ENCODE data around the gene ATP6V0B. TPM values are rescaled to one million over a fixed set of nuclear protein-coding genes. Genes with fewer than 3 reads are reported as not detected.
A peak's percentile ranks its signal among the peaks of the same experiment; 100 is the strongest.

ATP6V0B gene
- total and polyA plus RNA-seq, 9 of the 15 experiments (the other 6 are each of a cell fraction or from before 2014, with no cell fraction given) = 137 to 328 (median 220) TPM

DNA sequence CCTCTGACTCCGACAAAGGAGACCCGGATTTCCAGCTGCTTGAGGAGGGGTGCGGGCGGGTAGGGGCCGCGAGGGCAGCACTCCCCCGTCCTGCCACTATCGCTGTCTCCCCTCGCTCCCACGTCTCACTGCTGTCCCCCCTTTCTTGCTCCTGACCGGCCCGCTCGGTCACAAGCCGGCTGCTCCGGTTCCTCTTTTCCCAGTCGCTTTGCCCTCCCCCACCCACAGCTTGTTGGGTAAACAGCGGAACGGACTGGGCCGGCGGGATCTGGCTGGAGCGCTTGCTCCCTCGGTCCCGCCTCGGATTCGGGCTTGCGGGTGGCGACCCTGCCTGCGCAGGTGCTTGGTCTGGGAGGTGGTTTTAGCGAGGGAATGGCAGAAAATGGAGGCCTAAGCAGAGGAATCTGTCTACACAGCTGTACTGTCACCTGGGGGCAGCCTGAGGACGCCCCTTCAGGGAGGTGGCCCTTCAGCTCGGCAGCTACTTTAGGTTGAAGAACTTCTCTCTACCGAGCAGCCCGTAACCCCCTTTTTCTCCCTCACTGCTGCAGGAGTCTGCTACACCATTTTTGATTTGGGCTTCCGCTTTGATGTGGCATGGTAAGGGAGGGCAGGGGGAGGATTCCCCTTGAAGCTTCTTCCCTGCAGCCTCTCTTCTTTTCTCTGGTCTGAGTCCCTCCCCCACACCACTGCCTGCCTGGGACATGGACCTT lies 645 bp downstream of the ATP6V0B start (continued):
- TF ChIP-seq, protein P1, sequence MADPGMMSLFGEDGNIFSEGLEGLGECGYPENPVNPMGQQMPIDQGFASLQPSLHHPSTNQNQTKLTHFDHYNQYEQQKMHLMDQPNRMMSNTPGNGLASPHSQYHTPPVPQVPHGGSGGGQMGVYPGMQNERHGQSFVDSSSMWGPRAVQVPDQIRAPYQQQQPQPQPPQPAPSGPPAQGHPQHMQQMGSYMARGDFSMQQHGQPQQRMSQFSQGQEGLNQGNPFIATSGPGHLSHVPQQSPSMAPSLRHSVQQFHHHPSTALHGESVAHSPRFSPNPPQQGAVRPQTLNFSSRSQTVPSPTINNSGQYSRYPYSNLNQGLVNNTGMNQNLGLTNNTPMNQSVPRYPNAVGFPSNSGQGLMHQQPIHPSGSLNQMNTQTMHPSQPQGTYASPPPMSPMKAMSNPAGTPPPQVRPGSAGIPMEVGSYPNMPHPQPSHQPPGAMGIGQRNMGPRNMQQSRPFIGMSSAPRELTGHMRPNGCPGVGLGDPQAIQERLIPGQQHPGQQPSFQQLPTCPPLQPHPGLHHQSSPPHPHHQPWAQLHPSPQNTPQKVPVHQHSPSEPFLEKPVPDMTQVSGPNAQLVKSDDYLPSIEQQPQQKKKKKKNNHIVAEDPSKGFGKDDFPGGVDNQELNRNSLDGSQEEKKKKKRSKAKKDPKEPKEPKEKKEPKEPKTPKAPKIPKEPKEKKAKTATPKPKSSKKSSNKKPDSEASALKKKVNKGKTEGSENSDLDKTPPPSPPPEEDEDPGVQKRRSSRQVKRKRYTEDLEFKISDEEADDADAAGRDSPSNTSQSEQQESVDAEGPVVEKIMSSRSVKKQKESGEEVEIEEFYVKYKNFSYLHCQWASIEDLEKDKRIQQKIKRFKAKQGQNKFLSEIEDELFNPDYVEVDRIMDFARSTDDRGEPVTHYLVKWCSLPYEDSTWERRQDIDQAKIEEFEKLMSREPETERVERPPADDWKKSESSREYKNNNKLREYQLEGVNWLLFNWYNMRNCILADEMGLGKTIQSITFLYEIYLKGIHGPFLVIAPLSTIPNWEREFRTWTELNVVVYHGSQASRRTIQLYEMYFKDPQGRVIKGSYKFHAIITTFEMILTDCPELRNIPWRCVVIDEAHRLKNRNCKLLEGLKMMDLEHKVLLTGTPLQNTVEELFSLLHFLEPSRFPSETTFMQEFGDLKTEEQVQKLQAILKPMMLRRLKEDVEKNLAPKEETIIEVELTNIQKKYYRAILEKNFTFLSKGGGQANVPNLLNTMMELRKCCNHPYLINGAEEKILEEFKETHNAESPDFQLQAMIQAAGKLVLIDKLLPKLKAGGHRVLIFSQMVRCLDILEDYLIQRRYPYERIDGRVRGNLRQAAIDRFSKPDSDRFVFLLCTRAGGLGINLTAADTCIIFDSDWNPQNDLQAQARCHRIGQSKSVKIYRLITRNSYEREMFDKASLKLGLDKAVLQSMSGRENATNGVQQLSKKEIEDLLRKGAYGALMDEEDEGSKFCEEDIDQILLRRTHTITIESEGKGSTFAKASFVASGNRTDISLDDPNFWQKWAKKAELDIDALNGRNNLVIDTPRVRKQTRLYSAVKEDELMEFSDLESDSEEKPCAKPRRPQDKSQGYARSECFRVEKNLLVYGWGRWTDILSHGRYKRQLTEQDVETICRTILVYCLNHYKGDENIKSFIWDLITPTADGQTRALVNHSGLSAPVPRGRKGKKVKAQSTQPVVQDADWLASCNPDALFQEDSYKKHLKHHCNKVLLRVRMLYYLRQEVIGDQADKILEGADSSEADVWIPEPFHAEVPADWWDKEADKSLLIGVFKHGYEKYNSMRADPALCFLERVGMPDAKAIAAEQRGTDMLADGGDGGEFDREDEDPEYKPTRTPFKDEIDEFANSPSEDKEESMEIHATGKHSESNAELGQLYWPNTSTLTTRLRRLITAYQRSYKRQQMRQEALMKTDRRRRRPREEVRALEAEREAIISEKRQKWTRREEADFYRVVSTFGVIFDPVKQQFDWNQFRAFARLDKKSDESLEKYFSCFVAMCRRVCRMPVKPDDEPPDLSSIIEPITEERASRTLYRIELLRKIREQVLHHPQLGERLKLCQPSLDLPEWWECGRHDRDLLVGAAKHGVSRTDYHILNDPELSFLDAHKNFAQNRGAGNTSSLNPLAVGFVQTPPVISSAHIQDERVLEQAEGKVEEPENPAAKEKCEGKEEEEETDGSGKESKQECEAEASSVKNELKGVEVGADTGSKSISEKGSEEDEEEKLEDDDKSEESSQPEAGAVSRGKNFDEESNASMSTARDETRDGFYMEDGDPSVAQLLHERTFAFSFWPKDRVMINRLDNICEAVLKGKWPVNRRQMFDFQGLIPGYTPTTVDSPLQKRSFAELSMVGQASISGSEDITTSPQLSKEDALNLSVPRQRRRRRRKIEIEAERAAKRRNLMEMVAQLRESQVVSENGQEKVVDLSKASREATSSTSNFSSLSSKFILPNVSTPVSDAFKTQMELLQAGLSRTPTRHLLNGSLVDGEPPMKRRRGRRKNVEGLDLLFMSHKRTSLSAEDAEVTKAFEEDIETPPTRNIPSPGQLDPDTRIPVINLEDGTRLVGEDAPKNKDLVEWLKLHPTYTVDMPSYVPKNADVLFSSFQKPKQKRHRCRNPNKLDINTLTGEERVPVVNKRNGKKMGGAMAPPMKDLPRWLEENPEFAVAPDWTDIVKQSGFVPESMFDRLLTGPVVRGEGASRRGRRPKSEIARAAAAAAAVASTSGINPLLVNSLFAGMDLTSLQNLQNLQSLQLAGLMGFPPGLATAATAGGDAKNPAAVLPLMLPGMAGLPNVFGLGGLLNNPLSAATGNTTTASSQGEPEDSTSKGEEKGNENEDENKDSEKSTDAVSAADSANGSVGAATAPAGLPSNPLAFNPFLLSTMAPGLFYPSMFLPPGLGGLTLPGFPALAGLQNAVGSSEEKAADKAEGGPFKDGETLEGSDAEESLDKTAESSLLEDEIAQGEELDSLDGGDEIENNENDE (IDR thresholded peaks at IDR 0.05; ENCODE audit: low read depth, low read length) = no peak
- TF ChIP-seq ZNF445 (CRISPR knock-in tag; IDR thresholded peaks at IDR 0.05; ENCODE audit: low read depth) (no peak), ZFX (CRISPR knock-in tag; IDR thresholded peaks at IDR 0.05) (peak; percentile 78), TBP (optimal IDR thresholded peaks at IDR 0.05; ENCODE audit: low read depth, low read length) (peak; percentile 2), TGIF2 (CRISPR knock-in tag; IDR thresholded peaks at IDR 0.05) (no peak), HDGF (IDR thresholded peaks at IDR 0.05) (no peak), ILK (tag; IDR thresholded peaks at IDR 0.05; ENCODE audit: borderline replicate concordance, low read depth) (no peak), XRCC3 (IDR thresholded peaks at IDR 0.05) (no peak), KAT7 (CRISPR knock-in tag; IDR thresholded peaks at IDR 0.05; ENCODE audit: borderline replicate concordance) (peak; percentile 19; the same call in 1 of the 2 replicates), FIP1L1 (IDR thresholded peaks at IDR 0.05; ENCODE audit: low read depth, low read length, poor library complexity, severe bottlenecking) (peak; percentile 91), PRPF4 (IDR thresholded peaks at IDR 0.05; ENCODE audit: insufficient read depth, low read depth, low read length, poor library complexity, severe bottlenecking) (no peak), RAD21 (CRISPR knock-in tag; conservative IDR thresholded peaks at IDR 0.05 in 1 of 2, IDR thresholded peaks at IDR 0.05 in 1 of 2) (no peak; a peak in 1 of 4 replicates)
- TF ChIP-seq, protein P2, sequence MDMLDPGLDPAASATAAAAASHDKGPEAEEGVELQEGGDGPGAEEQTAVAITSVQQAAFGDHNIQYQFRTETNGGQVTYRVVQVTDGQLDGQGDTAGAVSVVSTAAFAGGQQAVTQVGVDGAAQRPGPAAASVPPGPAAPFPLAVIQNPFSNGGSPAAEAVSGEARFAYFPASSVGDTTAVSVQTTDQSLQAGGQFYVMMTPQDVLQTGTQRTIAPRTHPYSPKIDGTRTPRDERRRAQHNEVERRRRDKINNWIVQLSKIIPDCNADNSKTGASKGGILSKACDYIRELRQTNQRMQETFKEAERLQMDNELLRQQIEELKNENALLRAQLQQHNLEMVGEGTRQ (CRISPR knock-in tag; IDR thresholded peaks at IDR 0.05) = no peak
- TF ChIP-seq, protein P3, sequence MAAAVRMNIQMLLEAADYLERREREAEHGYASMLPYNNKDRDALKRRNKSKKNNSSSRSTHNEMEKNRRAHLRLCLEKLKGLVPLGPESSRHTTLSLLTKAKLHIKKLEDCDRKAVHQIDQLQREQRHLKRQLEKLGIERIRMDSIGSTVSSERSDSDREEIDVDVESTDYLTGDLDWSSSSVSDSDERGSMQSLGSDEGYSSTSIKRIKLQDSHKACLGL (CRISPR knock-in tag; IDR thresholded peaks at IDR 0.05; ENCODE audit: borderline replicate concordance, poor library complexity, severe bottlenecking) = no peak

Measured in K562 (cell line).